Measurements from ENCODE around the gene MBD3L2.
"Not testable (repeated sequence)": the region's sequence is repeated elsewhere in the genome, so short reads cannot be mapped to it uniquely, and the experiment has no call there.

DNA sequence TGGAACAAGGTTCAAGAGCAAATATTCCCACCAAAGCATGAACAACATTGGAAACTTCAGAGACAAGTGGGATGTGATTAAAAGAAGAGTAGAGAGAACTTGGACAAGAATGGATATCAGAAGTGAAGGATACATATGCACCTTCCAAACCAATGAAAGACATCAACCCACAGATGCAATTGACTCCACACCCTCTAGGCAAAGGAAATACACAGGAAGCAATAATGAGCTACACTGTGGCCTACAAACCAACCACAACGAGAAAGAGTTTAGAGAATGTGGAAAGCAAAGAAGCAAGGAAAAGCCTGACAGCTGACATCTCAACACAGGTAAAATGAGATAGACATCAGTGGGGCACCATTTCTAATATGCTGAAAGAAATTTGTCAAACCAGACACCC lies 20.3 kb upstream of the MBD3L2 start:
- TF ChIP-seq, protein P1, sequence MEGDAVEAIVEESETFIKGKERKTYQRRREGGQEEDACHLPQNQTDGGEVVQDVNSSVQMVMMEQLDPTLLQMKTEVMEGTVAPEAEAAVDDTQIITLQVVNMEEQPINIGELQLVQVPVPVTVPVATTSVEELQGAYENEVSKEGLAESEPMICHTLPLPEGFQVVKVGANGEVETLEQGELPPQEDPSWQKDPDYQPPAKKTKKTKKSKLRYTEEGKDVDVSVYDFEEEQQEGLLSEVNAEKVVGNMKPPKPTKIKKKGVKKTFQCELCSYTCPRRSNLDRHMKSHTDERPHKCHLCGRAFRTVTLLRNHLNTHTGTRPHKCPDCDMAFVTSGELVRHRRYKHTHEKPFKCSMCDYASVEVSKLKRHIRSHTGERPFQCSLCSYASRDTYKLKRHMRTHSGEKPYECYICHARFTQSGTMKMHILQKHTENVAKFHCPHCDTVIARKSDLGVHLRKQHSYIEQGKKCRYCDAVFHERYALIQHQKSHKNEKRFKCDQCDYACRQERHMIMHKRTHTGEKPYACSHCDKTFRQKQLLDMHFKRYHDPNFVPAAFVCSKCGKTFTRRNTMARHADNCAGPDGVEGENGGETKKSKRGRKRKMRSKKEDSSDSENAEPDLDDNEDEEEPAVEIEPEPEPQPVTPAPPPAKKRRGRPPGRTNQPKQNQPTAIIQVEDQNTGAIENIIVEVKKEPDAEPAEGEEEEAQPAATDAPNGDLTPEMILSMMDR (conservative IDR thresholded peaks at IDR 0.05), result not testable (repeated sequence)
- TF ChIP-seq EZH2 (IDR thresholded peaks at IDR 0.05; ENCODE audit: low read depth), result not testable (repeated sequence)
